Measurements from ENCODE around the gene ACTR1B. TPM values are rescaled to one million over a fixed set of nuclear protein-coding genes. Genes with fewer than 3 reads are reported as not detected.
A peak's percentile ranks its signal among the peaks of the same experiment; 100 is the strongest.

ACTR1B gene
- total and polyA plus RNA-seq, 2 experiments from 2014 or later: 27.2 to 42.5 TPM

- H3K4me2 ChIP-seq: no peak overlapping the region
- DNase-seq (ENCODE audit: low spot score): peak; percentile 91
- H3K36me3 Mint-ChIP-seq (ENCODE audit: low read depth): no peaks in the 10 kb centered on the region
- no peak for TF ChIP-seq EZH2 (IDR thresholded peaks at IDR 0.05; ENCODE audit: low read depth, unreplicated experiment)
- no peak for TF ChIP-seq NANOG (IDR thresholded peaks at IDR 0.05; ENCODE audit: borderline replicate concordance)
- TF ChIP-seq CTCF (conservative IDR thresholded peaks at IDR 0.05; ENCODE audit: low read depth in 2 of 2): peak; percentile 97
- no peak overlapping the region for H3K4me3 ChIP-seq
- no peaks in the 10 kb centered on the region for H3K79me2 ChIP-seq (replicated peaks; ENCODE audit: insufficient read depth)
- H3K27ac ChIP-seq (ENCODE audit: low read depth): no peak overlapping the region
- H3K4me1 Mint-ChIP-seq: peaks cover 8% of the 10 kb centered on the region
- H3K9me2 ChIP-seq (ENCODE audit: insufficient read depth): no peaks in the 10 kb centered on the region
- ATAC-seq: peak; percentile 87
- peaks cover 9% of the 10 kb centered on the region for H3K27me3 Mint-ChIP-seq (ENCODE audit: insufficient read depth, low read depth, poor library complexity)
- no peak overlapping the region for H3K4me3 Mint-ChIP-seq
- no peaks in the 10 kb centered on the region for H3K36me3 ChIP-seq (ENCODE audit: insufficient read depth)
- H4K20me1 ChIP-seq (replicated peaks; ENCODE audit: insufficient read depth): no peaks in the 10 kb centered on the region
- H3F3A ChIP-seq (replicated peaks; ENCODE audit: low read depth): no peaks in the 10 kb centered on the region
- H3K27ac Mint-ChIP-seq: no peak overlapping the region
- no peaks in the 10 kb centered on the region for H3K9me3 Mint-ChIP-seq
- 0 out of 2 replicates have a peak, but pooled peaks cover 3% of the 10 kb centered on the region for H3K4me1 ChIP-seq (ENCODE audit: insufficient read depth)
- no peaks in the 10 kb centered on the region for H3K27me3 ChIP-seq (ENCODE audit: insufficient read depth)
- no peak overlapping the region for H2AFZ ChIP-seq
Measured at GRCh38 chr2:97697252-97698235, 33.7 kb upstream of the ACTR1B start.

DNA sequence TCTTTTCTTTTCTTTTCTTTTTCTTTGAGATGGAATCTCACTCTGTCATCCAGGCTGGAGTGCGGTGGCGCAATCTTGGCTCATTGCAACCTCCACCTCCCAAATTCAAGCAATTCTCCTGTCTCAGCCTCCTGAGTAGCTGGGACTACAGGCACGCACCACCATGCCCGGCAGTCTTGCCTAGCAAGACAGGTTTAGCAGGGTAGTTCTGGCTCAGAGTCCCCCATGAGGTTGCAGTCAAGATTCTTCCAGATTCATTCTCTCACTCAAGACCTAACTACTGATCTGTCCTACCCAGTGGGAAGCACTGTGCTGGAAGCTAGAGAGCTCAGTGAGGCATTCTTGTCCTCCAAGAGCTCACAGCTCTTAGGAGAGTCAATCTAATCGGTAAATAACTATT lies 31.9 kb upstream of the ACTR1B start:
- no peaks in the 10 kb centered on the region for H3K36me3 ChIP-seq (ENCODE audit: insufficient read depth)
- H3K27me3 ChIP-seq (ENCODE audit: insufficient read depth): no peaks in the 10 kb centered on the region
- Mint-ChIP-seq H3K27ac (no peak overlapping the region), H3K27me3 (ENCODE audit: insufficient read depth, low read depth, poor library complexity) (peaks cover 12% of the 10 kb centered on the region), H3K4me1 (peaks cover 18% of the 10 kb centered on the region), H3K36me3 (ENCODE audit: low read depth) (no peaks in the 10 kb centered on the region), H3K4me3 (no peak overlapping the region), H3K9me3 (no peaks in the 10 kb centered on the region)
- no peak overlapping the region for H3K27ac ChIP-seq (ENCODE audit: low read depth)
- no peak overlapping the region for H3K4me3 ChIP-seq
- H3K4me1 ChIP-seq (ENCODE audit: insufficient read depth): peaks cover 11% of the 10 kb centered on the region; the same call in 1 of the 2 replicates
- no peaks in the 10 kb centered on the region for H4K20me1 ChIP-seq (replicated peaks; ENCODE audit: insufficient read depth)
- ATAC-seq (no peak), DNase-seq (ENCODE audit: low spot score) (no peak)
- no peaks in the 10 kb centered on the region for H3K9me2 ChIP-seq (ENCODE audit: insufficient read depth)
- no peak overlapping the region for H3K4me2 ChIP-seq
- no peaks in the 10 kb centered on the region for H3F3A ChIP-seq (replicated peaks; ENCODE audit: low read depth)
- H3K79me2 ChIP-seq (replicated peaks; ENCODE audit: insufficient read depth): no peaks in the 10 kb centered on the region
- H2AFZ ChIP-seq: no peak overlapping the region
- TF ChIP-seq, protein P1, sequence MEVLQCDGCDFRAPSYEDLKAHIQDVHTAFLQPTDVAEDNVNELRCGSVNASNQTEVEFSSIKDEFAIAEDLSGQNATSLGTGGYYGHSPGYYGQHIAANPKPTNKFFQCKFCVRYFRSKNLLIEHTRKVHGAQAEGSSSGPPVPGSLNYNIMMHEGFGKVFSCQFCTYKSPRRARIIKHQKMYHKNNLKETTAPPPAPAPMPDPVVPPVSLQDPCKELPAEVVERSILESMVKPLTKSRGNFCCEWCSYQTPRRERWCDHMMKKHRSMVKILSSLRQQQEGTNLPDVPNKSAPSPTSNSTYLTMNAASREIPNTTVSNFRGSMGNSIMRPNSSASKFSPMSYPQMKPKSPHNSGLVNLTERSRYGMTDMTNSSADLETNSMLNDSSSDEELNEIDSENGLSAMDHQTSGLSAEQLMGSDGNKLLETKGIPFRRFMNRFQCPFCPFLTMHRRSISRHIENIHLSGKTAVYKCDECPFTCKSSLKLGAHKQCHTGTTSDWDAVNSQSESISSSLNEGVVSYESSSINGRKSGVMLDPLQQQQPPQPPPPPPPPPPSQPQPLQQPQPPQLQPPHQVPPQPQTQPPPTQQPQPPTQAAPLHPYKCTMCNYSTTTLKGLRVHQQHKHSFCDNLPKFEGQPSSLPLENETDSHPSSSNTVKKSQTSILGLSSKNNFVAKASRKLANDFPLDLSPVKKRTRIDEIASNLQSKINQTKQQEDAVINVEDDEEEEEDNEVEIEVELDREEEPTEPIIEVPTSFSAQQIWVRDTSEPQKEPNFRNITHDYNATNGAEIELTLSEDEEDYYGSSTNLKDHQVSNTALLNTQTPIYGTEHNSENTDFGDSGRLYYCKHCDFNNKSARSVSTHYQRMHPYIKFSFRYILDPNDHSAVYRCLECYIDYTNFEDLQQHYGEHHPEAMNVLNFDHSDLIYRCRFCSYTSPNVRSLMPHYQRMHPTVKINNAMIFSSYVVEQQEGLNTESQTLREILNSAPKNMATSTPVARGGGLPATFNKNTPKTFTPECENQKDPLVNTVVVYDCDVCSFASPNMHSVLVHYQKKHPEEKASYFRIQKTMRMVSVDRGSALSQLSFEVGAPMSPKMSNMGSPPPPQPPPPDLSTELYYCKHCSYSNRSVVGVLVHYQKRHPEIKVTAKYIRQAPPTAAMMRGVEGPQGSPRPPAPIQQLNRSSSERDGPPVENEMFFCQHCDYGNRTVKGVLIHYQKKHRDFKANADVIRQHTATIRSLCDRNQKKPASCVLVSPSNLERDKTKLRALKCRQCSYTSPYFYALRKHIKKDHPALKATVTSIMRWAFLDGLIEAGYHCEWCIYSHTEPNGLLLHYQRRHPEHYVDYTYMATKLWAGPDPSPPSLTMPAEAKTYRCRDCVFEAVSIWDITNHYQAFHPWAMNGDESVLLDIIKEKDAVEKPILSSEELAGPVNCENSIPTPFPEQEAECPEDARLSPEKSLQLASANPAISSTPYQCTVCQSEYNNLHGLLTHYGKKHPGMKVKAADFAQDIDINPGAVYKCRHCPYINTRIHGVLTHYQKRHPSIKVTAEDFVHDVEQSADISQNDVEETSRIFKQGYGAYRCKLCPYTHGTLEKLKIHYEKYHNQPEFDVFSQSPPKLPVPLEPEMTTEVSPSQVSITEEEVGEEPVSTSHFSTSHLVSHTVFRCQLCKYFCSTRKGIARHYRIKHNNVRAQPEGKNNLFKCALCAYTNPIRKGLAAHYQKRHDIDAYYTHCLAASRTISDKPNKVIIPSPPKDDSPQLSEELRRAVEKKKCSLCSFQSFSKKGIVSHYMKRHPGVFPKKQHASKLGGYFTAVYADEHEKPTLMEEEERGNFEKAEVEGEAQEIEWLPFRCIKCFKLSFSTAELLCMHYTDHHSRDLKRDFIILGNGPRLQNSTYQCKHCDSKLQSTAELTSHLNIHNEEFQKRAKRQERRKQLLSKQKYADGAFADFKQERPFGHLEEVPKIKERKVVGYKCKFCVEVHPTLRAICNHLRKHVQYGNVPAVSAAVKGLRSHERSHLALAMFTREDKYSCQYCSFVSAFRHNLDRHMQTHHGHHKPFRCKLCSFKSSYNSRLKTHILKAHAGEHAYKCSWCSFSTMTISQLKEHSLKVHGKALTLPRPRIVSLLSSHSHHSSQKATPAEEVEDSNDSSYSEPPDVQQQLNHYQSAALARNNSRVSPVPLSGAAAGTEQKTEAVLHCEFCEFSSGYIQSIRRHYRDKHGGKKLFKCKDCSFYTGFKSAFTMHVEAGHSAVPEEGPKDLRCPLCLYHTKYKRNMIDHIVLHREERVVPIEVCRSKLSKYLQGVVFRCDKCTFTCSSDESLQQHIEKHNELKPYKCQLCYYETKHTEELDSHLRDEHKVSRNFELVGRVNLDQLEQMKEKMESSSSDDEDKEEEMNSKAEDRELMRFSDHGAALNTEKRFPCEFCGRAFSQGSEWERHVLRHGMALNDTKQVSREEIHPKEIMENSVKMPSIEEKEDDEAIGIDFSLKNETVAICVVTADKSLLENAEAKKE (CRISPR knock-in tag; IDR thresholded peaks at IDR 0.05): no peak
- TF ChIP-seq POLR2AphosphoS5 (IDR thresholded peaks at IDR 0.05; ENCODE audit: low read depth) (no peak), STAT1 (IDR thresholded peaks at IDR 0.05; ENCODE audit: unreplicated experiment) (no peak), EZH2phosphoT487 (IDR thresholded peaks at IDR 0.05; ENCODE audit: unreplicated experiment) (no peak), CREB1 (CRISPR knock-in tag; IDR thresholded peaks at IDR 0.05; ENCODE audit: low read depth) (no peak)
- TF ChIP-seq, protein P2, sequence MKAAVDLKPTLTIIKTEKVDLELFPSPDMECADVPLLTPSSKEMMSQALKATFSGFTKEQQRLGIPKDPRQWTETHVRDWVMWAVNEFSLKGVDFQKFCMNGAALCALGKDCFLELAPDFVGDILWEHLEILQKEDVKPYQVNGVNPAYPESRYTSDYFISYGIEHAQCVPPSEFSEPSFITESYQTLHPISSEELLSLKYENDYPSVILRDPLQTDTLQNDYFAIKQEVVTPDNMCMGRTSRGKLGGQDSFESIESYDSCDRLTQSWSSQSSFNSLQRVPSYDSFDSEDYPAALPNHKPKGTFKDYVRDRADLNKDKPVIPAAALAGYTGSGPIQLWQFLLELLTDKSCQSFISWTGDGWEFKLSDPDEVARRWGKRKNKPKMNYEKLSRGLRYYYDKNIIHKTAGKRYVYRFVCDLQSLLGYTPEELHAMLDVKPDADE (IDR thresholded peaks at IDR 0.05): no peak

Data from GM23338 (cell line).